ENCODE measurements around the gene PSME4. TPM values are rescaled to one million over a fixed set of nuclear protein-coding genes. Genes with fewer than 3 reads are reported as not detected.
"Not testable (repeated sequence)": the region's sequence is repeated elsewhere in the genome, so short reads cannot be mapped to it uniquely, and the experiment has no call there.

The PSME4 gene
- total and polyA plus RNA-seq, 2 donors: 33.3 to 40.9 TPM

- H3K27me3 ChIP-seq (ENCODE audit: control insufficient read depth in 2 of 2, insufficient read depth in 1 of 2, low read length in 1 of 2): no peaks in the 10 kb centered on the region
- no peak overlapping the region for H3K4me3 ChIP-seq (ENCODE audit: low read length in 2 of 2)
- no peaks in the 10 kb centered on the region for H3K36me3 ChIP-seq (ENCODE audit: control insufficient read depth in 2 of 2, insufficient read depth in 2 of 2, low read length in 1 of 2)
- no peak for DNase-seq (ENCODE audit: low read depth in 6 of 9, low spot score in 9 of 9)
- 97% methylated on average over 11 of the region's 11 CpGs for WGBS
- peaks cover 2 to 7% of the 10 kb centered on the region in 2 donors for H3K4me1 ChIP-seq (ENCODE audit: control insufficient read depth in 2 of 2, insufficient read depth in 2 of 2, low read length in 2 of 2)
- no peak overlapping the region for H3K27ac ChIP-seq (ENCODE audit: low read depth in 1 of 2, low read length in 1 of 2)
- H3K9me3 ChIP-seq (ENCODE audit: control insufficient read depth in 2 of 2, insufficient read depth in 1 of 2, low read length in 1 of 2): no peaks in the 10 kb centered on the region
Observed at GRCh38 chr2:53964987-53965687, 5.7 kb downstream of the PSME4 start.

DNA sequence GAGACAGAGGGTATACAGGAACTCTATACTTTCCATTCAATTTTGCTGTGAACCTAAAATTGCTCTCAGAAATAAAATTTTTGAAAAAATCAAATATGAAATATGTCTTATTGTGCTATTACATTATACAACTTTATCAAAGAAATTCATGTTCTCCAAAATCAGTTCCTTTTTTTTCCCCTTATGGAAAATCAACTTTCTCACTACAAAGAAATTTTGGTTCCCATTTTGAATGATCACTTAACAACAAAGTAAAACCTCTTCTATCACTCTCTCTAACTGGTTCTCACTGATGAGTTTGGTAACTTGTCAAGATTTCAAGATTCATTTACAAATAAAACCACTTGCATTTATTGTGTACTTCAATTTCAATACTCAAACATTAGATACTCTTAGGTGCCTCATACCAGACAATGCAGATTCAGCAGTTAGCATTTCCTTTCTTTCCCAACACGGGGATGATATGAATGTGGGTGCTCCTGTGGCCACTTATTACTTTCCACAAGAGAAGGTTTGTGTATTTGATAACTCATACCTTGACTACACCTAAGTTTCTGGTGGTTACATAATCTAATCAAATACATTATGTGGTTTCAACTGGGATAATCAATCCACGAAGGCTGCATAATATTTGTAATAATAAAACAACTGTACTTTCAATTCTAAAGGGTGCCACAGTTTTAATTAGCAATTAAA is 6.4 kb downstream of the PSME4 start:
- Histone ChIP-seq H3K9me3 (ENCODE audit: control insufficient read depth in 2 of 2, insufficient read depth in 1 of 2, low read length in 1 of 2) (no peaks in the 10 kb centered on the region), H3K4me3 (ENCODE audit: low read length in 2 of 2) (no peak overlapping the region), H3K4me1 (ENCODE audit: control insufficient read depth in 2 of 2, insufficient read depth in 2 of 2, low read length in 2 of 2) (peaks cover 2 to 7% of the 10 kb centered on the region in 2 donors), H3K36me3 (ENCODE audit: control insufficient read depth in 2 of 2, insufficient read depth in 2 of 2, low read length in 1 of 2) (no peaks in the 10 kb centered on the region), H3K27ac (ENCODE audit: low read depth in 1 of 2, low read length in 1 of 2) (no peak overlapping the region), H3K27me3 (ENCODE audit: control insufficient read depth in 2 of 2, insufficient read depth in 1 of 2, low read length in 1 of 2) (no peaks in the 10 kb centered on the region)
- WGBS: 76% methylated on average over 2 of the region's 2 CpGs
- DNase-seq (ENCODE audit: low read depth in 6 of 9, low spot score in 9 of 9): no peak

DNA sequence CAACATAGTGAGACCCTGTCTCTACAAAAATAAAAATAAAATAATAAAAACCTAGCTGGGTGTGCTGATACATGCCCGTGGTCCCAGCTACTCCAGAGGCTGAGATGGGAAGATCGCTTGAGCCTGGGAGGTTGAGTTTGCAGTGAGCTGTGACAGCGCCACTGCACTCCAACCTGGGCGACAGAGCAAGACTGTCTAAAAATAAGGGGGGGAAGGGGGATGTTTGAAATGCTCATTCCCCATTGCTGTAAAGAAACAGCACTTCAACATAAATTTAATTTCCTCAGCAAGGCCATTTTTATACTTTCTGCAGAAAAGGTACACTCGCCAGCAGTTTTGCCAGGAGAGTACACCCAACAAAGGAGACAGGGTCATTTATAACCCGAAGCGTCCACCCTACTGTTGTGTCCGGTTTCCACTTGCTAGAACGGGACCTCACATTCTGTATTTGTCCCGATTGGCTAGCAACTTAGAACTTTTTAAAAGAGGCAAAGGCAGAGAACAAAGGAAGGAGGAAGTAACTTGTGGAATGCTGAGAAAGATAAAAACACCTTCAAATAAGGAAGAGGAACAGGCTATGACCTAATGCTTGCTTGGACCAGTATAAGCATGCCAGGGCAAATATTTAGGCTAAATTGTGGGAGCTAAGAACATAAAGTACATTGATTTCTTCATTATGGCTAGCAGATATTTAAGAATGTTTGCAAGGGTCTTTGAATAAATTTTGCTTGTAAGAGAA is 9.1 kb downstream of the PSME4 start:
- WGBS: 62% methylated on average over 10 of the region's 10 CpGs

DNA sequence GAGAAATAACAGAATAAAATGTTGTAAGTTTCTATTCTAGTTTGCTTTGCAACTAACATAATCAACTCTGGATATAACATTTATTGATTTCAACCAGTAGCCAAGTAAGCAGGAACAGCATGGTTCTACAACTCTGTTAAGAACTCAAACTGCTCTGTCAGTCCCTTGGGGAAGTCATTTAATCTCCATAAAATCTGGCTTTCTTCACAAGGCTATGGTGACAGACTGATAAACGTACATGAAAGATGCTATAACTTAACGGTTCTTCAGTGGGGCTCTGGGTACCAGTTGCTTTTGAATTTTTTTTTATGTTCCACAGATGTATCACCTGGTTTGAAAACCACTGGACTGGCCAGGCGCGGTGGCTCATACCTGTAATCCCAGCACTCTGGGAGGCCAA is 10.3 kb downstream of the PSME4 start:
- DNase-seq (ENCODE audit: low read depth in 6 of 9, low spot score in 9 of 9): no peak
- Histone ChIP-seq H3K27ac (ENCODE audit: low read depth in 1 of 2, low read length in 1 of 2) (no peak overlapping the region), H3K9me3 (ENCODE audit: control insufficient read depth in 2 of 2, insufficient read depth in 1 of 2, low read length in 1 of 2) (no peaks in the 10 kb centered on the region), H3K27me3 (ENCODE audit: control insufficient read depth in 2 of 2, insufficient read depth in 1 of 2, low read length in 1 of 2) (no peaks in the 10 kb centered on the region), H3K4me3 (ENCODE audit: low read length in 2 of 2) (no peak overlapping the region), H3K36me3 (ENCODE audit: control insufficient read depth in 2 of 2, insufficient read depth in 2 of 2, low read length in 1 of 2) (no peaks in the 10 kb centered on the region), H3K4me1 (ENCODE audit: control insufficient read depth in 2 of 2, insufficient read depth in 2 of 2, low read length in 2 of 2) (peaks cover 0 to 4% of the 10 kb centered on the region in 2 donors)
- 72% methylated on average over 4 of the region's 4 CpGs for WGBS

More for the DNA sequence above, 9.1 kb downstream of the PSME4 start:
- H3K27ac ChIP-seq (ENCODE audit: low read depth in 1 of 2, low read length in 1 of 2); H3K9me3 ChIP-seq (ENCODE audit: control insufficient read depth in 2 of 2, insufficient read depth in 1 of 2, low read length in 1 of 2); H3K36me3 ChIP-seq (ENCODE audit: control insufficient read depth in 2 of 2, insufficient read depth in 2 of 2, low read length in 1 of 2); H3K4me3 ChIP-seq (ENCODE audit: low read length in 2 of 2); H3K4me1 ChIP-seq (ENCODE audit: control insufficient read depth in 2 of 2, insufficient read depth in 2 of 2, low read length in 2 of 2); DNase-seq (ENCODE audit: low read depth in 6 of 9, low spot score in 9 of 9); H3K27me3 ChIP-seq (ENCODE audit: control insufficient read depth in 2 of 2, insufficient read depth in 1 of 2, low read length in 1 of 2): not testable (repeated sequence)

DNA sequence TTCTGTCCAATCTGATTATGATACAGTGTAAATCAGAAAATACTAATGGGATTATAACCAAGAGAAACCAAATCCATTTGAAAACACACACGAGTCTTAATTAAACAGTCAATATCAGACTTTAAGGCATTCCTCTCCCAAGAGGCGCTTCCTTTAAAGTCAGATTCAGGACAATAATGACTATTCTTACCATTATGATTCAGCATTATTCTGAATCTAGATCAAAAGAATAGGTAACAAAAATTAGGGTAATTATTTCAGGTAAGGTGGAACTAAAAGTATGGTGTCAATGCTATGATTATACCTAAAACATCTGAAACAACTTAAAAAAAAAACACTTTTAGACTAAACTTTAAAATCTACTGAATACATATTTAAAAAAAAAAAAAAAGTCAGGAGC is 12.3 kb downstream of the PSME4 start:
- no peaks in the 10 kb centered on the region for H3K9me3 ChIP-seq (ENCODE audit: control insufficient read depth in 2 of 2, insufficient read depth in 1 of 2, low read length in 1 of 2)
- DNase-seq (ENCODE audit: low read depth in 6 of 9, low spot score in 9 of 9): no peak
- H3K36me3 ChIP-seq (ENCODE audit: control insufficient read depth in 2 of 2, insufficient read depth in 2 of 2, low read length in 1 of 2): no peaks in the 10 kb centered on the region
- peaks cover 0 to 4% of the 10 kb centered on the region in 2 donors for H3K4me1 ChIP-seq (ENCODE audit: control insufficient read depth in 2 of 2, insufficient read depth in 2 of 2, low read length in 2 of 2)
- H3K4me3 ChIP-seq (ENCODE audit: low read length in 2 of 2): no peak overlapping the region
- H3K27me3 ChIP-seq (ENCODE audit: control insufficient read depth in 2 of 2, insufficient read depth in 1 of 2, low read length in 1 of 2): no peaks in the 10 kb centered on the region
- no peak overlapping the region for H3K27ac ChIP-seq (ENCODE audit: low read depth in 1 of 2, low read length in 1 of 2)
- 97% methylated on average over 2 of the region's 2 CpGs for WGBS

- Histone ChIP-seq H3K4me1 (ENCODE audit: control insufficient read depth in 2 of 2, insufficient read depth in 2 of 2, low read length in 2 of 2) (no peaks in the 10 kb centered on the region), H3K9me3 (ENCODE audit: control insufficient read depth in 2 of 2, insufficient read depth in 1 of 2, low read length in 1 of 2) (no peaks in the 10 kb centered on the region), H3K36me3 (ENCODE audit: control insufficient read depth in 2 of 2, insufficient read depth in 2 of 2, low read length in 1 of 2) (peaks cover 0 to 10% of the 10 kb centered on the region in 2 donors), H3K27me3 (ENCODE audit: control insufficient read depth in 2 of 2, insufficient read depth in 1 of 2, low read length in 1 of 2) (no peaks in the 10 kb centered on the region), H3K4me3 (ENCODE audit: low read length in 2 of 2) (no peak overlapping the region), H3K27ac (ENCODE audit: low read depth in 1 of 2, low read length in 1 of 2) (no peak overlapping the region)
- no peak for DNase-seq (ENCODE audit: low read depth in 6 of 9, low spot score in 9 of 9)
- 98% methylated on average over 4 of the region's 4 CpGs for WGBS
Observed at GRCh38 chr2:53952519-53952918, 18.3 kb downstream of the PSME4 start.

DNA sequence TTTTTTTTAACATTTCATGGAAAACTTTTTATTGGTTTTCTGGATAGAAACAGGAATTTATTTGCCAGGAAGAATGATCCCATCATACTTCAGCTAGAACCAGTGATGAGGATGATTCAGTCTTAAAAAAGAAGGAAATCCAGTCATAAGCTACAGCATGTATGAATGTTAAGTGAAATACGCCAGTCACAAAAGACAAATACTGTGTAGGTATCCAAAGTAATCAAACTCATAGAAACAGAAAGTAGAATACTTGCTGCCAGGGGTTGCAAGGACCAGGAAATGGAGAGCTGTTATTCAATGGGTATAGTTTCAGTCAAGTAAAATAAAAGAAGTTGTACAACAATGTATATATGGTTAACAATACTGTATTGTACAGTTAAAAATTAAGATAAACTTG is 21.3 kb downstream of the PSME4 start:
- no peak overlapping the region for H3K27ac ChIP-seq (ENCODE audit: low read depth in 1 of 2, low read length in 1 of 2)
- H3K27me3 ChIP-seq (ENCODE audit: control insufficient read depth in 2 of 2, insufficient read depth in 1 of 2, low read length in 1 of 2): no peaks in the 10 kb centered on the region
- no peaks in the 10 kb centered on the region for H3K9me3 ChIP-seq (ENCODE audit: control insufficient read depth in 2 of 2, insufficient read depth in 1 of 2, low read length in 1 of 2)
- H3K36me3 ChIP-seq (ENCODE audit: control insufficient read depth in 2 of 2, insufficient read depth in 2 of 2, low read length in 1 of 2): peaks cover 3 to 24% of the 10 kb centered on the region in 2 donors
- WGBS: 96% methylated on average over 1 of the region's 1 CpG
- no peak for DNase-seq (ENCODE audit: low read depth in 6 of 9, low spot score in 9 of 9)
- no peaks in the 10 kb centered on the region for H3K4me1 ChIP-seq (ENCODE audit: control insufficient read depth in 2 of 2, insufficient read depth in 2 of 2, low read length in 2 of 2)
- no peak overlapping the region for H3K4me3 ChIP-seq (ENCODE audit: low read length in 2 of 2)

DNA sequence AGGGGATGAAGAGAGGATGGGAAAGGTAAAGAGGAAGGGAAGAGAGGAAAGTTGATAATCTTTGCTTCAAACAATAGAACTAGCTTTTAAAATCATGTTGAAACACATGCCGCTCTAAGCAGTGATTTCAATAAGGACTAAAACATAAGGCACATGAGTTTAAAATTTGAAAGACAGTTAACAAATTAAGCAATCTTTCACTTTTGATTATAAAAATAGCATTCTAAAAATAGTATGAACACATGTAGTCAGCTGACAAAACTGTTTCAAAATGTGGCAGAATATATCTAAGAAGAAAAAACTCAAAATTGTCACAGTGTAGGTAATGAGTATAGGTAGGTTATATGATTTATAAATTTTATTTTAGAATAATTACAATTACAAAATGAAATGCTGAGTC is 25.3 kb downstream of the PSME4 start:
- DNase-seq (ENCODE audit: low read depth in 6 of 9, low spot score in 9 of 9): no peak
- H3K36me3 ChIP-seq (ENCODE audit: control insufficient read depth in 2 of 2, insufficient read depth in 2 of 2, low read length in 1 of 2): peaks cover 3 to 24% of the 10 kb centered on the region in 2 donors
- no peak overlapping the region for H3K27ac ChIP-seq (ENCODE audit: low read depth in 1 of 2, low read length in 1 of 2)
- H3K9me3 ChIP-seq (ENCODE audit: control insufficient read depth in 2 of 2, insufficient read depth in 1 of 2, low read length in 1 of 2): no peaks in the 10 kb centered on the region
- no peaks in the 10 kb centered on the region for H3K4me1 ChIP-seq (ENCODE audit: control insufficient read depth in 2 of 2, insufficient read depth in 2 of 2, low read length in 2 of 2)
- H3K27me3 ChIP-seq (ENCODE audit: control insufficient read depth in 2 of 2, insufficient read depth in 1 of 2, low read length in 1 of 2): no peaks in the 10 kb centered on the region
- 91% methylated on average over 1 of the region's 1 CpG for WGBS
- no peak overlapping the region for H3K4me3 ChIP-seq (ENCODE audit: low read length in 2 of 2)

DNA sequence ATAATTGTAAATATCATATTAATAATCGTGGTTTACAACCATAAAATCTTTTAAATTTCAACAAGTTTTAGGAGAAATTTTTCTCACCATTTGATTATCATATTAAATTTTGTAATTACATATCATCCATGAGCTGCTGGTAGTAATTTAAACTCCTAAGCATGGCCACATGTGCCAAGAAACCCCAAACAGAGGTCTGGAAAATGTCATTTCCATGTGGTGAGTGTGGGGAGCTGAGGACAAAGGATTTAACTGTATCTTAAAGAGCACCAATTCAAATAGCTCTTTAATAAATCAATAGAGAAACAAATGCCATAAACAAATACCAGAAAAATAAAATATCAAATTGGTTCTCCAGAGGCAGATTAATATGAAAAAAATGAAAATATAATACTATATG is 26.3 kb downstream of the PSME4 start:
- WGBS: 98% methylated on average over 1 of the region's 1 CpG
- Histone ChIP-seq H3K4me3 (ENCODE audit: low read length in 2 of 2) (no peak overlapping the region), H3K36me3 (ENCODE audit: control insufficient read depth in 2 of 2, insufficient read depth in 2 of 2, low read length in 1 of 2) (peaks cover 3 to 24% of the 10 kb centered on the region in 2 donors), H3K27ac (ENCODE audit: low read depth in 1 of 2, low read length in 1 of 2) (no peak overlapping the region), H3K9me3 (ENCODE audit: control insufficient read depth in 2 of 2, insufficient read depth in 1 of 2, low read length in 1 of 2) (no peaks in the 10 kb centered on the region), H3K27me3 (ENCODE audit: control insufficient read depth in 2 of 2, insufficient read depth in 1 of 2, low read length in 1 of 2) (no peaks in the 10 kb centered on the region), H3K4me1 (ENCODE audit: control insufficient read depth in 2 of 2, insufficient read depth in 2 of 2, low read length in 2 of 2) (no peaks in the 10 kb centered on the region)
- DNase-seq (ENCODE audit: low read depth in 6 of 9, low spot score in 9 of 9): no peak

Measured in thymus (tissue), 11 donors.